ENCODE measurements around the gene IQGAP2. TPM values are rescaled to one million over a fixed set of nuclear protein-coding genes. Genes with fewer than 3 reads are reported as not detected.

IQGAP2 gene
- total RNA-seq, 2 experiments from 2014 or later: 62.7 to 72.1 TPM

- no peak for DNase-seq
- peaks cover 13% of the 10 kb centered on the region for H3K36me3 Mint-ChIP-seq (ENCODE audit: low read depth)
- H3K4me3 Mint-ChIP-seq: no peak overlapping the region
- peak overlapping the region; percentile 15 for H3K27ac Mint-ChIP-seq
- peaks cover 24% of the 10 kb centered on the region for H3K4me1 Mint-ChIP-seq (ENCODE audit: low read depth)
- CTCF ChIA-PET: interaction anchor here (1.0 to 1.7 kb wide), 3 partner anchors 22 to 154 kb away, joined by 3 to 5 read pairs (median 3); no protein-coding TSS in a partner anchor
- H3K27me3 Mint-ChIP-seq (ENCODE audit: low read depth): no peaks in the 10 kb centered on the region
- peaks cover 4% of the 10 kb centered on the region for H3K9me3 Mint-ChIP-seq (ENCODE audit: insufficient read depth)
- POLR2A ChIA-PET: interaction anchor here (0.6 kb wide), 1 partner anchor 155 kb away, joined by 4 read pairs; no protein-coding TSS in a partner anchor
- ATAC-seq: peak; percentile 71
Measured at GRCh38 chr5:76521240-76521758, 118.2 kb downstream of the IQGAP2 start.

- Mint-ChIP-seq H3K36me3 (ENCODE audit: low read depth) (peaks cover 11% of the 10 kb centered on the region), H3K27me3 (ENCODE audit: low read depth) (no peaks in the 10 kb centered on the region), H3K27ac (no peak overlapping the region), H3K4me1 (ENCODE audit: low read depth) (peaks cover 30% of the 10 kb centered on the region), H3K9me3 (ENCODE audit: insufficient read depth) (peaks cover 2% of the 10 kb centered on the region), H3K4me3 (no peak overlapping the region)
- POLR2A ChIA-PET: interaction anchor here (0.6 kb wide), 1 partner anchor 154 kb away, joined by 4 read pairs; no protein-coding TSS in a partner anchor
- CTCF ChIA-PET: interaction anchor here (1.0 to 1.7 kb wide), 3 partner anchors 21 to 155 kb away, joined by 3 to 5 read pairs (median 3); no protein-coding TSS in a partner anchor
- DNase-seq (no peak), ATAC-seq (no peak)
Measured at GRCh38 chr5:76522103-76522935, 119.2 kb downstream of the IQGAP2 start.

- no peak for DNase-seq
- H3K4me3 Mint-ChIP-seq: no peak overlapping the region
- H3K9me3 Mint-ChIP-seq (ENCODE audit: insufficient read depth): no peaks in the 10 kb centered on the region
- H3K27ac Mint-ChIP-seq: no peak overlapping the region
- peaks cover 4% of the 10 kb centered on the region for H3K36me3 Mint-ChIP-seq (ENCODE audit: low read depth)
- ChIA-PET CTCF (interaction anchor here (0.7 kb wide), 1 partner anchor 1564 kb away, joined by 3 read pairs; no protein-coding TSS in a partner anchor), POLR2A (no interaction called here)
- no peak for ATAC-seq
- peaks cover 41% of the 10 kb centered on the region for H3K4me1 Mint-ChIP-seq (ENCODE audit: low read depth)
- no peaks in the 10 kb centered on the region for H3K27me3 Mint-ChIP-seq (ENCODE audit: low read depth)
Measured at GRCh38 chr5:76524101-76524835, 121.2 kb downstream of the IQGAP2 start.

GRCh38 chr5:76524868-76525267 lies 121.8 kb downstream of the IQGAP2 start:
- CTCF ChIA-PET: interaction anchor here (0.7 kb wide), 1 partner anchor 1565 kb away, joined by 3 read pairs; no protein-coding TSS in a partner anchor
- Mint-ChIP-seq H3K4me3 (no peak overlapping the region), H3K27ac (no peak overlapping the region), H3K9me3 (ENCODE audit: insufficient read depth) (no peaks in the 10 kb centered on the region), H3K4me1 (ENCODE audit: low read depth) (peaks cover 44% of the 10 kb centered on the region), H3K36me3 (ENCODE audit: low read depth) (peaks cover 4% of the 10 kb centered on the region), H3K27me3 (ENCODE audit: low read depth) (no peaks in the 10 kb centered on the region)
- ATAC-seq: no peak
- POLR2A ChIA-PET: no interaction called here
- DNase-seq: no peak

- H3K36me3 Mint-ChIP-seq (ENCODE audit: low read depth): peaks cover 4% of the 10 kb centered on the region
- no peak for ATAC-seq
- POLR2A ChIA-PET: interaction anchor here (1.1 kb wide), 1 partner anchor 17 kb away, joined by 4 read pairs; no protein-coding TSS in a partner anchor
- peaks cover 51% of the 10 kb centered on the region for H3K4me1 Mint-ChIP-seq (ENCODE audit: low read depth)
- no peaks in the 10 kb centered on the region for H3K27me3 Mint-ChIP-seq (ENCODE audit: low read depth)
- CTCF ChIA-PET: no interaction called here
- H3K4me3 Mint-ChIP-seq: no peak overlapping the region
- DNase-seq: no peak
- H3K27ac Mint-ChIP-seq: no peak overlapping the region
- no peaks in the 10 kb centered on the region for H3K9me3 Mint-ChIP-seq (ENCODE audit: insufficient read depth)
Measured at GRCh38 chr5:76525956-76526355, 122.9 kb downstream of the IQGAP2 start.

GRCh38 chr5:76526950-76527583 lies 124.0 kb downstream of the IQGAP2 start:
- DNase-seq: no peak
- Mint-ChIP-seq H3K36me3 (ENCODE audit: low read depth) (peaks cover 9% of the 10 kb centered on the region), H3K27me3 (ENCODE audit: low read depth) (no peaks in the 10 kb centered on the region), H3K27ac (no peak overlapping the region), H3K4me1 (ENCODE audit: low read depth) (peaks cover 43% of the 10 kb centered on the region), H3K9me3 (ENCODE audit: insufficient read depth) (no peaks in the 10 kb centered on the region), H3K4me3 (no peak overlapping the region)
- ATAC-seq: no peak
- POLR2A ChIA-PET: interaction anchor here (1.1 kb wide), 1 partner anchor 16 kb away, joined by 4 read pairs; no protein-coding TSS in a partner anchor
- CTCF ChIA-PET: interaction anchor here (1.8 kb wide), 1 partner anchor 123 kb away, joined by 4 read pairs; the partner anchor contains the start of gene IQGAP2

GRCh38 chr5:76527685-76528161 lies 124.6 kb downstream of the IQGAP2 start:
- Mint-ChIP-seq H3K27ac (no peak overlapping the region), H3K27me3 (ENCODE audit: low read depth) (no peaks in the 10 kb centered on the region), H3K4me3 (no peak overlapping the region), H3K9me3 (ENCODE audit: insufficient read depth) (no peaks in the 10 kb centered on the region), H3K36me3 (ENCODE audit: low read depth) (peaks cover 6% of the 10 kb centered on the region), H3K4me1 (ENCODE audit: low read depth) (peaks cover 37% of the 10 kb centered on the region)
- DNase-seq: no peak
- no peak for ATAC-seq
- ChIA-PET CTCF (interaction anchor here (1.8 kb wide), 1 partner anchor 124 kb away, joined by 4 read pairs; the partner anchor contains the start of gene IQGAP2), POLR2A (no interaction called here)

- Mint-ChIP-seq H3K4me3 (no peak overlapping the region), H3K4me1 (ENCODE audit: low read depth) (peaks cover 31% of the 10 kb centered on the region), H3K9me3 (ENCODE audit: insufficient read depth) (no peaks in the 10 kb centered on the region), H3K27me3 (ENCODE audit: low read depth) (no peaks in the 10 kb centered on the region), H3K27ac (no peak overlapping the region), H3K36me3 (ENCODE audit: low read depth) (peaks cover 7% of the 10 kb centered on the region)
- ChIA-PET CTCF (interaction anchor here (1.3 to 2.2 kb wide), 3 partner anchors 14 to 246 kb away, joined by 4 to 6 read pairs (median 4); partner anchors contain the start of gene IQGAP2), POLR2A (interaction anchor here (1.1 to 1.2 kb wide), 3 partner anchors 14 to 125 kb away, joined by 3 to 6 read pairs (median 4); partner anchors contain the start of gene IQGAP2)
- DNase-seq: no peak
- no peak for ATAC-seq
Measured at GRCh38 chr5:76528547-76529331, 125.7 kb downstream of the IQGAP2 start.

- peaks cover 29% of the 10 kb centered on the region for H3K4me1 Mint-ChIP-seq (ENCODE audit: low read depth)
- CTCF ChIA-PET: interaction anchor here (1.3 to 2.2 kb wide), 2 partner anchors 13 to 245 kb away, joined by 4 to 6 read pairs; no protein-coding TSS in a partner anchor
- H3K4me3 Mint-ChIP-seq: no peak overlapping the region
- ATAC-seq (no peak), DNase-seq (no peak)
- peaks cover 7% of the 10 kb centered on the region for H3K36me3 Mint-ChIP-seq (ENCODE audit: low read depth)
- no peaks in the 10 kb centered on the region for H3K9me3 Mint-ChIP-seq (ENCODE audit: insufficient read depth)
- H3K27me3 Mint-ChIP-seq (ENCODE audit: low read depth): no peaks in the 10 kb centered on the region
- H3K27ac Mint-ChIP-seq: no peak overlapping the region
- POLR2A ChIA-PET: interaction anchor here (1.1 to 1.2 kb wide), 2 partner anchors 13 to 15 kb away, joined by 3 to 6 read pairs; no protein-coding TSS in a partner anchor
Measured at GRCh38 chr5:76529464-76530344, 126.6 kb downstream of the IQGAP2 start.

- H3K4me3 Mint-ChIP-seq: no peak overlapping the region
- peaks cover 25% of the 10 kb centered on the region for H3K4me1 Mint-ChIP-seq (ENCODE audit: low read depth)
- no peak overlapping the region for H3K27ac Mint-ChIP-seq
- no peaks in the 10 kb centered on the region for H3K9me3 Mint-ChIP-seq (ENCODE audit: insufficient read depth)
- no peak for ATAC-seq
- no peak for DNase-seq
- ChIA-PET POLR2A (no interaction called here), CTCF (no interaction called here)
- peaks cover 9% of the 10 kb centered on the region for H3K36me3 Mint-ChIP-seq (ENCODE audit: low read depth)
- H3K27me3 Mint-ChIP-seq (ENCODE audit: low read depth): no peaks in the 10 kb centered on the region
Measured at GRCh38 chr5:76532052-76532451, 129.0 kb downstream of the IQGAP2 start.

All from activated CD8-positive, alpha-beta T cell treated with anti-CD3 and anti-CD28 coated beads, Interleukin-2, amount 10 ng/mL, durations not matched to agents 7 days and 5 days (primary cell).